ENCODE results near the gene CLDN19. TPM values are rescaled to one million over a fixed set of nuclear protein-coding genes. Genes with fewer than 3 reads are reported as not detected.

The CLDN19 gene
- total and polyA plus RNA-seq, 9 of the 15 experiments (the other 6 are each of a cell fraction or from before 2014, with no cell fraction given), result not detected

GRCh38 chr1:42777852-42778251 is 37.8 kb upstream of the CLDN19 start (continued):
- TF ChIP-seq CBX2 (IDR thresholded peaks at IDR 0.05; ENCODE audit: insufficient read depth, low read length, poor library complexity, severe bottlenecking), result no peak
- no peak for TF ChIP-seq BRD9 (IDR thresholded peaks at IDR 0.05; ENCODE audit: low read depth, partially characterized antibody)
- TF ChIP-seq, protein P1, sequence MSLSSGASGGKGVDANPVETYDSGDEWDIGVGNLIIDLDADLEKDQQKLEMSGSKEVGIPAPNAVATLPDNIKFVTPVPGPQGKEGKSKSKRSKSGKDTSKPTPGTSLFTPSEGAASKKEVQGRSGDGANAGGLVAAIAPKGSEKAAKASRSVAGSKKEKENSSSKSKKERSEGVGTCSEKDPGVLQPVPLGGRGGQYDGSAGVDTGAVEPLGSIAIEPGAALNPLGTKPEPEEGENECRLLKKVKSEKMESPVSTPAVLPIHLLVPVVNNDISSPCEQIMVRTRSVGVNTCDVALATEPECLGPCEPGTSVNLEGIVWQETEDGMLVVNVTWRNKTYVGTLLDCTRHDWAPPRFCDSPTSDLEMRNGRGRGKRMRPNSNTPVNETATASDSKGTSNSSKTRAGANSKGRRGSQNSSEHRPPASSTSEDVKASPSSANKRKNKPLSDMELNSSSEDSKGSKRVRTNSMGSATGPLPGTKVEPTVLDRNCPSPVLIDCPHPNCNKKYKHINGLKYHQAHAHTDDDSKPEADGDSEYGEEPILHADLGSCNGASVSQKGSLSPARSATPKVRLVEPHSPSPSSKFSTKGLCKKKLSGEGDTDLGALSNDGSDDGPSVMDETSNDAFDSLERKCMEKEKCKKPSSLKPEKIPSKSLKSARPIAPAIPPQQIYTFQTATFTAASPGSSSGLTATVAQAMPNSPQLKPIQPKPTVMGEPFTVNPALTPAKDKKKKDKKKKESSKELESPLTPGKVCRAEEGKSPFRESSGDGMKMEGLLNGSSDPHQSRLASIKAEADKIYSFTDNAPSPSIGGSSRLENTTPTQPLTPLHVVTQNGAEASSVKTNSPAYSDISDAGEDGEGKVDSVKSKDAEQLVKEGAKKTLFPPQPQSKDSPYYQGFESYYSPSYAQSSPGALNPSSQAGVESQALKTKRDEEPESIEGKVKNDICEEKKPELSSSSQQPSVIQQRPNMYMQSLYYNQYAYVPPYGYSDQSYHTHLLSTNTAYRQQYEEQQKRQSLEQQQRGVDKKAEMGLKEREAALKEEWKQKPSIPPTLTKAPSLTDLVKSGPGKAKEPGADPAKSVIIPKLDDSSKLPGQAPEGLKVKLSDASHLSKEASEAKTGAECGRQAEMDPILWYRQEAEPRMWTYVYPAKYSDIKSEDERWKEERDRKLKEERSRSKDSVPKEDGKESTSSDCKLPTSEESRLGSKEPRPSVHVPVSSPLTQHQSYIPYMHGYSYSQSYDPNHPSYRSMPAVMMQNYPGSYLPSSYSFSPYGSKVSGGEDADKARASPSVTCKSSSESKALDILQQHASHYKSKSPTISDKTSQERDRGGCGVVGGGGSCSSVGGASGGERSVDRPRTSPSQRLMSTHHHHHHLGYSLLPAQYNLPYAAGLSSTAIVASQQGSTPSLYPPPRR (CRISPR knock-in tag; IDR thresholded peaks at IDR 0.05; ENCODE audit: borderline replicate concordance), result no peak
- TF ChIP-seq ZNF655 (CRISPR knock-in tag; IDR thresholded peaks at IDR 0.05), result no peak
- TF ChIP-seq, protein P2, sequence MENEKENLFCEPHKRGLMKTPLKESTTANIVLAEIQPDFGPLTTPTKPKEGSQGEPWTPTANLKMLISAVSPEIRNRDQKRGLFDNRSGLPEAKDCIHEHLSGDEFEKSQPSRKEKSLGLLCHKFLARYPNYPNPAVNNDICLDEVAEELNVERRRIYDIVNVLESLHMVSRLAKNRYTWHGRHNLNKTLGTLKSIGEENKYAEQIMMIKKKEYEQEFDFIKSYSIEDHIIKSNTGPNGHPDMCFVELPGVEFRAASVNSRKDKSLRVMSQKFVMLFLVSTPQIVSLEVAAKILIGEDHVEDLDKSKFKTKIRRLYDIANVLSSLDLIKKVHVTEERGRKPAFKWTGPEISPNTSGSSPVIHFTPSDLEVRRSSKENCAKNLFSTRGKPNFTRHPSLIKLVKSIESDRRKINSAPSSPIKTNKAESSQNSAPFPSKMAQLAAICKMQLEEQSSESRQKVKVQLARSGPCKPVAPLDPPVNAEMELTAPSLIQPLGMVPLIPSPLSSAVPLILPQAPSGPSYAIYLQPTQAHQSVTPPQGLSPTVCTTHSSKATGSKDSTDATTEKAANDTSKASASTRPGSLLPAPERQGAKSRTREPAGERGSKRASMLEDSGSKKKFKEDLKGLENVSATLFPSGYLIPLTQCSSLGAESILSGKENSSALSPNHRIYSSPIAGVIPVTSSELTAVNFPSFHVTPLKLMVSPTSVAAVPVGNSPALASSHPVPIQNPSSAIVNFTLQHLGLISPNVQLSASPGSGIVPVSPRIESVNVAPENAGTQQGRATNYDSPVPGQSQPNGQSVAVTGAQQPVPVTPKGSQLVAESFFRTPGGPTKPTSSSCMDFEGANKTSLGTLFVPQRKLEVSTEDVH (IDR thresholded peaks at IDR 0.05; ENCODE audit: low read depth, partially characterized antibody), result peak; percentile 34
- TF ChIP-seq LCOR (CRISPR knock-in tag; IDR thresholded peaks at IDR 0.05), result no peak
